Peyer's patch (tissue), 4 donors: ENCODE measurements around the gene MAB21L3. TPM values are rescaled to one million over a fixed set of nuclear protein-coding genes. Genes with fewer than 3 reads are reported as not detected.

Source experiments
- DNase-seq, 3 donors: peaks; one replicate each; pipeline ENCODE4 v3.0.0-alpha.2; 2017 to 2019
- H3K27ac ChIP-seq, 4 donors: fragments of 200-600 bp; sonication (generic); one replicate each; pipeline ENCODE4 v1.5.1; 2016 to 2019
- H3K27me3 ChIP-seq, 2 donors: fragments of 200-600 bp; sonication (generic); one replicate each; pipeline ENCODE4 v1.5.1; 2019
- H3K36me3 ChIP-seq, 3 donors: fragments of 200-600 bp; sonication (generic); one replicate each; pipeline ENCODE4 v1.5.1; 2016 to 2019
- H3K4me1 ChIP-seq, 4 donors: fragments of 200-600 bp; sonication (generic); one replicate each; pipeline ENCODE4 v1.5.1; 2016 to 2019
- H3K4me3 ChIP-seq, 4 donors: fragments of 200-600 bp; sonication (generic); 1 replicate in 3 of 4; 2 replicates in 1 of 4; pipeline ENCODE4 v1.5.1; 2016 to 2019; ENCODE audit warnings: mild to moderate bottlenecking in 1 of 4
- H3K9me3 ChIP-seq, 4 donors: fragments of 200-600 bp; sonication (generic); one replicate each; pipeline ENCODE4 v1.5.1; 2016 to 2019; ENCODE audit warnings: mild to moderate bottlenecking in 1 of 4
- CTCF ChIP-seq, 6 experiments: fragments of 450-650 bp in 4 of 6; fragments of 200-600 bp in 2 of 6; sonication (generic) in 1 of 6; IDR thresholded peaks; one replicate each; pipeline ENCODE4 v1.5.1; 2017 to 2019; ENCODE audit warnings: antibody characterized with exemption in 6 of 6, mild to moderate bottlenecking in 3 of 6, moderate library complexity in 1 of 6
- POLR2A ChIP-seq, 2 donors: fragments of 450-650 bp; IDR thresholded peaks; one replicate each; pipeline ENCODE4 v1.5.1; 2017; ENCODE audit warnings: antibody characterized with exemption in 2 of 2, mild to moderate bottlenecking in 2 of 2, moderate library complexity in 2 of 2
- total RNA-seq, 4 donors: library from RNA; depleted of rRNA; stranded (reverse); fragments of >200 nt; gene quantifications; one replicate each; pipeline ENCODE4 v1.1.0, GENCODE V29; 2016

Gene MAB21L3
- total RNA-seq, 4 donors from 2014 or later = 0.94 to 1.8 (median 1.1) TPM; not detected in 1

GRCh38 chr1:116130356-116130755, 19.2 kb downstream of the MAB21L3 start:
- no peaks in the 10 kb centered on the region for H3K36me3 ChIP-seq

GRCh38 chr1:116131170-116131569, 20.0 kb downstream of the MAB21L3 start:
- Histone ChIP-seq H3K4me1 (peaks cover 0 to 4% (median 0%) of the 10 kb centered on the region in 4 donors), H3K4me3 (no peak overlapping the region), H3K36me3 (no peaks in the 10 kb centered on the region), H3K9me3 (no peaks in the 10 kb centered on the region), H3K27ac (no peak overlapping the region), H3K27me3 (no peaks in the 10 kb centered on the region)
- TF ChIP-seq POLR2A (IDR thresholded peaks at IDR 0.05) = no peak
- no peak for TF ChIP-seq CTCF (IDR thresholded peaks at IDR 0.05)
- no peak for DNase-seq

More at GRCh38 chr1:116130356-116130755, 19.2 kb downstream of the MAB21L3 start:
- no peak for DNase-seq
- H3K4me3 ChIP-seq = no peak overlapping the region
- peaks cover 0 to 4% (median 0%) of the 10 kb centered on the region in 4 donors for H3K4me1 ChIP-seq
- H3K27ac ChIP-seq = no peak overlapping the region
- no peaks in the 10 kb centered on the region for H3K27me3 ChIP-seq
- TF ChIP-seq CTCF (IDR thresholded peaks at IDR 0.05) (no peak), POLR2A (IDR thresholded peaks at IDR 0.05) (no peak)
- H3K9me3 ChIP-seq = no peaks in the 10 kb centered on the region

GRCh38 chr1:116131866-116132605, 20.8 kb downstream of the MAB21L3 start:
- no peaks in the 10 kb centered on the region for H3K9me3 ChIP-seq
- H3K27me3 ChIP-seq = no peaks in the 10 kb centered on the region
- no peak overlapping the region for H3K27ac ChIP-seq
- no peaks in the 10 kb centered on the region for H3K36me3 ChIP-seq
- DNase-seq = no peak
- TF ChIP-seq POLR2A (IDR thresholded peaks at IDR 0.05) = no peak
- no peak for TF ChIP-seq CTCF (IDR thresholded peaks at IDR 0.05)
- no peak overlapping the region for H3K4me3 ChIP-seq
- peaks cover 0 to 4% (median 0%) of the 10 kb centered on the region in 4 donors for H3K4me1 ChIP-seq

- no peak for DNase-seq
- Histone ChIP-seq H3K4me1 (peaks cover 0 to 4% (median 0%) of the 10 kb centered on the region in 4 donors), H3K27ac (no peak overlapping the region), H3K9me3 (no peaks in the 10 kb centered on the region), H3K36me3 (no peaks in the 10 kb centered on the region), H3K4me3 (no peak overlapping the region), H3K27me3 (no peaks in the 10 kb centered on the region)
- TF ChIP-seq POLR2A (IDR thresholded peaks at IDR 0.05) = no peak
- TF ChIP-seq CTCF (IDR thresholded peaks at IDR 0.05) = peak in 4 of 6 experiments; percentile 13 to 55 (median 51)
These were observed 22.7 kb downstream of the MAB21L3 start for GRCh38 chr1:116133696-116134475.

- H3K36me3 ChIP-seq = no peaks in the 10 kb centered on the region
- H3K27me3 ChIP-seq = no peaks in the 10 kb centered on the region
- no peak for DNase-seq
- H3K4me1 ChIP-seq = peaks cover 0 to 4% (median 0%) of the 10 kb centered on the region in 4 donors
- no peak overlapping the region for H3K27ac ChIP-seq
- TF ChIP-seq CTCF (IDR thresholded peaks at IDR 0.05) = no peak
- no peak for TF ChIP-seq POLR2A (IDR thresholded peaks at IDR 0.05)
- H3K9me3 ChIP-seq = no peaks in the 10 kb centered on the region
- H3K4me3 ChIP-seq = no peak overlapping the region
These were observed 23.2 kb downstream of the MAB21L3 start for GRCh38 chr1:116134476-116134773.
